ENCODE results near the gene MMP20.

GRCh38 chr11:102576350-102576749 lies 48.8 kb downstream of the MMP20 start:
- TF ChIP-seq CTCF (IDR thresholded peaks at IDR 0.05) (no peak), POLR2AphosphoS5 (IDR thresholded peaks at IDR 0.05) (no peak), POLR2A (IDR thresholded peaks at IDR 0.05) (no peak), EP300 (IDR thresholded peaks at IDR 0.05; ENCODE audit: low read depth) (no peak)
